ENCODE results near the gene IRF7.
A peak's percentile ranks its signal among the peaks of the same experiment; 100 is the strongest.
"Not testable (repeated sequence)": the region's sequence is repeated elsewhere in the genome, so short reads cannot be mapped to it uniquely, and the experiment has no call there.

IRF7 gene

GRCh38 chr11:575996-576768 lies 39.6 kb downstream of the IRF7 start, which contains the start of gene PHRF1:
PHRF1 (plus strand) TSS chr11:576470; CDS start chr11:581513, 5,043 bp downstream.
- Histone ChIP-seq H3K9me3 (ENCODE audit: severe bottlenecking) (no peaks in the 10 kb centered on the region), H3K27me3 (ENCODE audit: insufficient read depth, low read depth, severe bottlenecking) (no peaks in the 10 kb centered on the region), H3K36me3 (peaks cover 21% of the 10 kb centered on the region), H3K4me3 (ENCODE audit: low read depth, low read length) (peak within 1 kb of the TSS; percentile 76), H3K27ac (peak within 1 kb of the TSS; percentile 100)
- TF ChIP-seq CTCF (IDR thresholded peaks at IDR 0.05; ENCODE audit: low read depth, low read length) = no peak
- DNase-seq = peak; percentile 96

GRCh38 chr11:575313-575995 lies 40.3 kb downstream of the IRF7 start:
- Histone ChIP-seq H3K9me3 (ENCODE audit: severe bottlenecking) (no peaks in the 10 kb centered on the region), H3K27me3 (ENCODE audit: insufficient read depth, low read depth, severe bottlenecking) (no peaks in the 10 kb centered on the region), H3K36me3 (peaks cover 21% of the 10 kb centered on the region), H3K27ac (peak overlapping the region; percentile 90), H3K4me3 (ENCODE audit: low read depth, low read length) (peak overlapping the region; percentile 76)
- TF ChIP-seq CTCF (IDR thresholded peaks at IDR 0.05; ENCODE audit: low read depth, low read length) = no peak
- peak; percentile 76 for DNase-seq

- no peaks in the 10 kb centered on the region for H3K27me3 ChIP-seq (ENCODE audit: insufficient read depth, low read depth, severe bottlenecking)
- no peaks in the 10 kb centered on the region for H3K9me3 ChIP-seq (ENCODE audit: severe bottlenecking)
- TF ChIP-seq CTCF (IDR thresholded peaks at IDR 0.05; ENCODE audit: low read depth, low read length) = no peak
- peak; percentile 47 for DNase-seq
- peaks cover 21% of the 10 kb centered on the region for H3K36me3 ChIP-seq
- H3K27ac ChIP-seq = peak overlapping the region; percentile 90
- peak overlapping the region; percentile 76 for H3K4me3 ChIP-seq (ENCODE audit: low read depth, low read length)
These were observed 41.0 kb downstream of the IRF7 start for GRCh38 chr11:574632-575312.

- Histone ChIP-seq H3K4me3 (ENCODE audit: low read depth, low read length) (peak overlapping the region; percentile 76), H3K36me3 (peaks cover 18% of the 10 kb centered on the region), H3K27ac (peak overlapping the region; percentile 34; the same call in 1 of the 2 replicates)
- not testable (repeated sequence) for H3K27me3 ChIP-seq (ENCODE audit: insufficient read depth, low read depth, severe bottlenecking); DNase-seq; H3K9me3 ChIP-seq (ENCODE audit: severe bottlenecking)
These were observed 41.6 kb downstream of the IRF7 start for GRCh38 chr11:574031-574570.

- no peak overlapping the region for H3K4me3 ChIP-seq (ENCODE audit: low read depth, low read length)
- no peak for DNase-seq
- H3K27ac ChIP-seq = no peak overlapping the region
- H3K36me3 ChIP-seq = peaks cover 15% of the 10 kb centered on the region
- no peaks in the 10 kb centered on the region for H3K27me3 ChIP-seq (ENCODE audit: insufficient read depth, low read depth, severe bottlenecking)
- no peak for TF ChIP-seq CTCF (IDR thresholded peaks at IDR 0.05; ENCODE audit: low read depth, low read length)
- no peaks in the 10 kb centered on the region for H3K9me3 ChIP-seq (ENCODE audit: severe bottlenecking)
These were observed 42.5 kb downstream of the IRF7 start for GRCh38 chr11:573146-573759.
